ENCODE measurements around the gene PDE6A. TPM values are rescaled to one million over a fixed set of nuclear protein-coding genes. Genes with fewer than 3 reads are reported as not detected.

The PDE6A gene
- total RNA-seq, 4 donors from 2014 or later = 0.04 to 3.8 (median 2.2) TPM

DNA sequence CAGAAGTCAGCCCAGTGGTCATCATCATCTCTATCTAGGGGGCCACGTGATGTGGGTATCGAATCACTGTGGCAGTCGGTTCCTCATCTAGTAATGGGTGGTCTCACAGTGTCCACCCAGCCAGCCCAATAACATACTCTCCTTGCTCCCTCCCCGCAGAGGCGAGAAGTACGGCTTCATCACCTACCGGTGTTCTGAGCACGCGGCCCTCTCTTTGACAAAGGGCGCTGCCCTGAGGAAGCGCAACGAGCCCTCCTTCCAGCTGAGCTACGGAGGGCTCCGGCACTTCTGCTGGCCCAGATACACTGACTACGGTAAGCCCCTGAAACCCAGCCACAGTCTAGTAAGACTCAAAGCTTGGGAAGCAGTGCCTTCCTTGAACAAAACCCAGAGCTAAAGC is 99.0 kb downstream of the PDE6A start:
- Histone ChIP-seq H3K4me1 (no peaks in the 10 kb centered on the region), H3K27me3 (no peaks in the 10 kb centered on the region), H3K4me3 (no peak overlapping the region), H3K27ac (no peak overlapping the region), H3K9me3 (no peaks in the 10 kb centered on the region), H3K36me3 (peaks cover 11 to 99% (median 26%) of the 10 kb centered on the region in 3 donors)
- TF ChIP-seq CTCF (IDR thresholded peaks at IDR 0.05) (no peak), POLR2A (IDR thresholded peaks at IDR 0.05) (no peak)
- intact Hi-C loops (cut with DNase I) = no loop called here
- no peak for DNase-seq
- 93% methylated on average over 3 of the region's 15 CpGs for WGBS, 2 donors

GRCh38 chr5:149841851-149842793 is 102.5 kb downstream of the PDE6A start:
- no peak for DNase-seq
- Histone ChIP-seq H3K27me3 (no peaks in the 10 kb centered on the region), H3K36me3 (peaks cover 11 to 76% (median 30%) of the 10 kb centered on the region in 3 donors), H3K9me3 (no peaks in the 10 kb centered on the region), H3K27ac (no peak overlapping the region), H3K4me1 (peaks cover 0 to 27% (median 12%) of the 10 kb centered on the region in 3 donors), H3K4me3 (no peak overlapping the region)
- intact Hi-C loops (cut with DNase I) = no loop called here
- TF ChIP-seq POLR2A (IDR thresholded peaks at IDR 0.05) (no peak), CTCF (IDR thresholded peaks at IDR 0.05) (no peak)
- WGBS, 2 donors = 78 to 96% methylated on average over 5 to 11 of the region's 14 CpGs

GRCh38 chr5:149840226-149840825 is 104.3 kb downstream of the PDE6A start:
- WGBS, 2 donors = 84 to 88% methylated on average over 4 to 6 of the region's 8 CpGs
- H3K4me3 ChIP-seq = no peak overlapping the region
- no peak overlapping the region for H3K27ac ChIP-seq
- H3K4me1 ChIP-seq = peaks cover 0 to 27% (median 12%) of the 10 kb centered on the region in 3 donors
- TF ChIP-seq CTCF (IDR thresholded peaks at IDR 0.05) (no peak), POLR2A (IDR thresholded peaks at IDR 0.05) (no peak)
- no peaks in the 10 kb centered on the region for H3K9me3 ChIP-seq
- no peak for DNase-seq
- peaks cover 4 to 76% (median 16%) of the 10 kb centered on the region in 3 donors for H3K36me3 ChIP-seq
- H3K27me3 ChIP-seq = no peaks in the 10 kb centered on the region
- intact Hi-C loops (cut with DNase I) = no loop called here

DNA sequence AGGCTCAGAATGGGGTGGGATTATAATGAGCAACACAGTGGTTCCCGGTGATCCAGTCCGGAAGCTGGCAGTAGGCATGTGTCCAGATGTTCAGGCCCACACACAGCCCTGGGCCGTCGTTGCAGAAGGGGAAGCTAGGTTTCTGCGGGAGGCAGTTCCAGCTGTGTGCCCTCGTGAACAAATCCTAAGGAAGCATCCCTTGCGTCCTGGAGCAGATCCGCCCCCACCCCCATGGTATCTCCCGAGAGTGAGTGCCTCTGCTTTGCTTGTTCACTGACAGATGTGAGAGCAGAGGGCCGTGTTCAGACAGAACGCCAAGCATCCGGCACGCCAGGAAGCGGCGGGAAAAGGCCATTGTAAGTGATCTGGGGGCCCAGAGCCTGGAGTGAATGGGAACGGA is 104.8 kb downstream of the PDE6A start:
- Histone ChIP-seq H3K36me3 (peaks cover 10 to 76% (median 10%) of the 10 kb centered on the region in 3 donors), H3K4me3 (no peak overlapping the region), H3K4me1 (peaks cover 0 to 27% (median 12%) of the 10 kb centered on the region in 3 donors), H3K9me3 (no peaks in the 10 kb centered on the region), H3K27ac (peak overlapping the region in 1 of 4 donors; percentile 6), H3K27me3 (no peaks in the 10 kb centered on the region)
- TF ChIP-seq CTCF (IDR thresholded peaks at IDR 0.05) (no peak), POLR2A (IDR thresholded peaks at IDR 0.05) (no peak)
- intact Hi-C loops (cut with DNase I) = loop anchor here (5.0 kb wide), 1 partner anchor 123 kb away; the partner anchor contains the start of gene SLC26A2
- WGBS, 2 donors = 49 to 79% methylated on average over 10 to 12 of the region's 16 CpGs
- no peak for DNase-seq
